ENCODE measurements around the gene EPSTI1.

The EPSTI1 gene

DNA sequence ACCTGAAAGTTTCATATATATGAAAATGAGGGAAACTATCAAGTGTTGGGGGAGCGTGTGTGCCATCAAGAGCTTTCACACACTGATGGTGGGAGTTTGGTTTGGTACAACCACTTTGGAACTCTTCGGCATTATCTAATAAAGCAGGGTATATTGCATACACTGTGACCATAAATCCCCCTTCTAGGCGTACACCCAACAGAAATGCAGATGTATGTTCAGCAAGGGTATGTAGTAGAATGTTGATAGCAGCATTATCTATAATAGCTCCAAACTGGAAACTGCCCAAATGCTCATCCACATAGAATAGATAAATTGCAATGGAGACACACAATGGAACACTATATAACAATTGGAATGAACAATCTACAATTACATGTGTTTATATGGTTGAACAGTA, 139.9 kb downstream of the EPSTI1 start:
- no peak for DNase-seq (ENCODE audit: low read depth in 3 of 3)

GRCh38 chr13:42849200-42849599, 142.8 kb downstream of the EPSTI1 start:
- DNase-seq (ENCODE audit: low read depth in 3 of 3) = no peak

- no peak for DNase-seq (ENCODE audit: low read depth in 3 of 3)
These were observed 144.0 kb downstream of the EPSTI1 start for GRCh38 chr13:42847891-42848663.

DNA sequence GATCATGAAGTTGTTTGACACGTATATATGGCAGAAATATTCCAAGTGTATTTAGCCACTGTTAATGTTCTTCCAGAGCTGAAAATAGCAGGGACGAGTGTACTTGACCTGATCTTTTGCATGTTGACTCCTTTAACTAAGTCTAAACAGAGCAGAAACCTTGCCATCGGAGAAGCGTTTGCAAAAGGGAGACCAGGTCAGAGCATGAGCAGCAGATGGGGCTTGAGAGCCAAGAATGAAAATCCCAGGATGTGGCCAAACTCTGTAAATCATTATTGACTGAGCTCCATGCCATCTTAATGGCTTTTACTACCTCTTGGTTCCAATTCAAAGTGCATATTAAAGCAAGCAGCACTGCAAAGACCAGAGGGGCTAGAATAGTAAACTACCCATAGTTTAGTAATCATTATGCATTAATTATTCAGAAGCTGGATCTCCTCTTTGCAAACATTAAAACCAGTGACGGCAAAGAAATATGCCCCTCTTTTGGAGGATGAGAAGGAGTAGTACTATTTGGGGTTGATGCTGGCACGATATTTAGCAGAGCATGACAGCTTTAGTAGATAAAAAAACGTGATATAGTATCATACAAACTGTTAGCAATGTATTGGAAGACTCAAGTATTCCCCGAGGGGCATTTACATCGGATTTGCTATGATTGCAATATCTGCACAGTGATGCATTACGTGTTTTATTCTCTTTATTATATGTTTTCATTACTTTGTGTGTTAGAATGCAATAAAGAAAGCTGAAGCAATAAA, 154.9 kb downstream of the EPSTI1 start:
- no peak for DNase-seq (ENCODE audit: low read depth in 3 of 3)
